Endodermal cell (in vitro differentiated cells): Measurements from ENCODE around the gene PRR7. TPM values are rescaled to one million over a fixed set of nuclear protein-coding genes. Genes with fewer than 3 reads are reported as not detected.

Experiments
- DNase-seq: peaks from one replicate; pipeline ENCODE4 v3.0.0-alpha.2; 2017
- H3K27ac ChIP-seq: 2 replicates; pipeline ENCODE4 v1.5.1; 2013; ENCODE audit warnings: mild to moderate bottlenecking, low read depth, low read length, moderate library complexity
- H3K27me3 ChIP-seq: 2 replicates; pipeline ENCODE4 v1.6.1; 2013; ENCODE audit warnings: mild to moderate bottlenecking, low read length, moderate library complexity; ENCODE audit not compliant: insufficient read depth, control insufficient read depth, poor library complexity, severe bottlenecking
- H3K36me3 ChIP-seq: 2 replicates; pipeline ENCODE4 v1.7.0; 2013; ENCODE audit warnings: mild to moderate bottlenecking, low read length, moderate library complexity; ENCODE audit not compliant: control insufficient read depth, insufficient read depth
- H3K4me1 ChIP-seq: one replicate; pipeline ENCODE4 v1.7.0; 2013; ENCODE audit warnings: low read length; ENCODE audit not compliant: control insufficient read depth, insufficient read depth
- H3K4me3 ChIP-seq: 2 replicates; pipeline ENCODE4 v1.5.1; 2013; ENCODE audit warnings: mild to moderate bottlenecking, low read length, moderate library complexity
- H3K9ac ChIP-seq: 2 replicates; pipeline ENCODE4 v1.6.1; 2013; ENCODE audit warnings: mild to moderate bottlenecking, low read length, moderate library complexity; ENCODE audit not compliant: poor library complexity, severe bottlenecking; ENCODE audit errors: extremely low read depth
- H3K9me3 ChIP-seq: 2 replicates; pipeline ENCODE4 v1.6.1; 2013; ENCODE audit warnings: mild to moderate bottlenecking, low read length, moderate library complexity; ENCODE audit not compliant: control insufficient read depth
- H3K27ac Mint-ChIP-seq: 2 replicates; pipeline ENCODE4 v1.8.0; 2020; ENCODE audit warnings: mixed read lengths
- H3K27me3 Mint-ChIP-seq: 2 replicates; pipeline ENCODE4 v1.8.0; 2021; ENCODE audit warnings: mild to moderate bottlenecking, mixed read lengths; ENCODE audit not compliant: insufficient read depth
- H3K36me3 Mint-ChIP-seq: 2 replicates; pipeline ENCODE4 v1.8.0; 2020; ENCODE audit warnings: low read depth, mixed read lengths
- H3K4me1 Mint-ChIP-seq: 2 replicates; pipeline ENCODE4 v1.8.0; 2020; ENCODE audit warnings: mixed read lengths
- H3K4me3 Mint-ChIP-seq: 2 replicates; pipeline ENCODE4 v1.8.0; 2020; ENCODE audit warnings: mild to moderate bottlenecking, moderate library complexity, mixed read lengths
- H3K9me3 Mint-ChIP-seq: 2 replicates; pipeline ENCODE4 v1.8.0; 2020; ENCODE audit warnings: mild to moderate bottlenecking, mixed read lengths
- CTCF ChIP-seq: fragments of 200-600 bp; sonication (generic); conservative IDR thresholded peaks from 2 replicates; pipeline ENCODE4 v1.5.0; 2021; ENCODE audit warnings: antibody characterized with exemption, mild to moderate bottlenecking
- WGBS, 2 experiments: methylation state at CpG; one replicate each; pipeline versions ENCODE4 v1.1.5 to v1.1.7; 2013; ENCODE audit warnings: missing lambda C conversion rate in 2 of 2, mixed read lengths in 1 of 2; ENCODE audit not compliant: insufficient coverage in 1 of 2, insufficient read length in 1 of 2; 5-methylcytosine and 5-hydroxymethylcytosine counted together
- total RNA-seq, 2 donors: library from RNA; stranded (reverse); fragmentation: NEBNext Ultra II Directional in 1 of 2; extraction: Animal tissue kit (Norgen Biotek cat#: 25700) in 1 of 2; gene quantifications; 2 replicates in 1 of 2; 3 replicates in 1 of 2; pipeline ENCODE4 v1.2.1, GENCODE V29; 2021

The PRR7 gene
- total RNA-seq, 2 donors from 2014 or later = 4.7 to 8.0 TPM

GRCh38 chr5:177503351-177504085, 56.9 kb downstream of the PRR7 start:
- Histone ChIP-seq H3K4me1 (no peaks in the 10 kb centered on the region), H3K27me3 (peaks cover 10% of the 10 kb centered on the region), H3K27ac (no peak overlapping the region), H3K4me3 (no peak overlapping the region), H3K36me3 (peaks cover 5% of the 10 kb centered on the region), H3K9ac (no peak overlapping the region), H3K9me3 (no peaks in the 10 kb centered on the region)
- H3K36me3 Mint-ChIP-seq = peaks cover 10% of the 10 kb centered on the region
- WGBS, 2 experiments = 89 to 91% methylated on average over 18 to 24 of the region's 24 CpGs
- no peak for TF ChIP-seq CTCF
- H3K4me1 Mint-ChIP-seq = peaks cover 4% of the 10 kb centered on the region
- H3K9me3 Mint-ChIP-seq = no peaks in the 10 kb centered on the region
- no peak for DNase-seq
- H3K27me3 Mint-ChIP-seq = peaks cover 21% of the 10 kb centered on the region
- no peak overlapping the region for H3K4me3 Mint-ChIP-seq
- H3K27ac Mint-ChIP-seq = no peak overlapping the region

- Histone ChIP-seq H3K4me1 (peaks cover 1% of the 10 kb centered on the region), H3K27ac (no peak overlapping the region), H3K9ac (no peak overlapping the region), H3K36me3 (peaks cover 5% of the 10 kb centered on the region), H3K4me3 (no peak overlapping the region), H3K27me3 (peaks cover 1% of the 10 kb centered on the region), H3K9me3 (no peaks in the 10 kb centered on the region)
- no peak overlapping the region for H3K4me3 Mint-ChIP-seq
- WGBS, 2 experiments = 93 to 97% methylated on average over 24 to 47 of the region's 47 CpGs
- H3K36me3 Mint-ChIP-seq = peaks cover 10% of the 10 kb centered on the region
- no peak for DNase-seq
- peaks cover 2% of the 10 kb centered on the region for H3K4me1 Mint-ChIP-seq
- no peak for TF ChIP-seq CTCF
- no peak overlapping the region for H3K27ac Mint-ChIP-seq
- peaks cover 13% of the 10 kb centered on the region for H3K27me3 Mint-ChIP-seq
- no peaks in the 10 kb centered on the region for H3K9me3 Mint-ChIP-seq
Measured at GRCh38 chr5:177504086-177505056, 57.8 kb downstream of the PRR7 start.

- H3K9me3 ChIP-seq = no peaks in the 10 kb centered on the region
- H3K4me1 Mint-ChIP-seq = peaks cover 5% of the 10 kb centered on the region
- H3K27me3 Mint-ChIP-seq = peaks cover 6% of the 10 kb centered on the region
- H3K4me1 ChIP-seq = peaks cover 4% of the 10 kb centered on the region
- no peak for DNase-seq
- no peak overlapping the region for H3K27ac Mint-ChIP-seq
- no peaks in the 10 kb centered on the region for H3K27me3 ChIP-seq
- no peak overlapping the region for H3K9ac ChIP-seq
- WGBS, 2 experiments = 93% methylated on average over 4 of the region's 4 CpGs; no CpG with 5 or more reads in 1 of the 2 experiments
- H3K4me3 ChIP-seq = no peak overlapping the region
- H3K36me3 Mint-ChIP-seq = peaks cover 10% of the 10 kb centered on the region
- H3K36me3 ChIP-seq = peaks cover 8% of the 10 kb centered on the region
- no peak for TF ChIP-seq CTCF
- no peak overlapping the region for H3K27ac ChIP-seq
- H3K4me3 Mint-ChIP-seq = no peak overlapping the region
- H3K9me3 Mint-ChIP-seq = no peaks in the 10 kb centered on the region
Measured at GRCh38 chr5:177505075-177505474, 58.5 kb downstream of the PRR7 start.

Other genes with a start within 250 kb of the PRR7 start
- gene RAB24, start 143.1 kb upstream of the PRR7 start, total RNA-seq = 10 to 100 TPM; 13.8 to 25.1 TPM
- gene PRELID1, start 143.0 kb upstream of the PRR7 start, total RNA-seq = 100 to 1,000 TPM; 157 to 165 TPM
- gene MXD3, start 134.9 kb upstream of the PRR7 start, total RNA-seq = 10 to 100 TPM; 14.2 to 20.4 TPM
- gene LMAN2, start 95.1 kb upstream of the PRR7 start, total RNA-seq = 100 to 1,000 TPM; 119 to 128 TPM
- gene RGS14, start 88.9 kb upstream of the PRR7 start, total RNA-seq = 10 to 100 TPM; 14.2 to 21.9 TPM
- gene SLC34A1, start 62.4 kb upstream of the PRR7 start, total RNA-seq = not detected
- not detected for gene PFN3, start 46.2 kb upstream of the PRR7 start, total RNA-seq
- gene F12, start 37.2 kb upstream of the PRR7 start, total RNA-seq = 1 to 10 TPM in 1 of 2 donors, under 1 TPM in 1; 0.95 to 2.9 TPM
- 10 to 100 TPM; 51.6 to 66.8 TPM for gene GRK6, start 20.1 kb upstream of the PRR7 start, total RNA-seq
- 100 to 1,000 TPM; 322 to 383 TPM for gene DBN1, start 26.8 kb downstream of the PRR7 start, total RNA-seq
- 100 to 1,000 TPM; 196 to 241 TPM for gene PDLIM7, start 50.8 kb downstream of the PRR7 start, total RNA-seq
- 1 to 10 TPM; 2.1 to 7.7 TPM for gene DOK3, start 63.0 kb downstream of the PRR7 start, total RNA-seq
- gene DDX41, start 70.1 kb downstream of the PRR7 start, total RNA-seq = 100 to 1,000 TPM; 115 TPM
- 100 to 1,000 TPM; 112 to 115 TPM for gene FAM193B, start 107.7 kb downstream of the PRR7 start, total RNA-seq
- gene TMED9, start 145.4 kb downstream of the PRR7 start, total RNA-seq = 100 to 1,000 TPM; 184 to 205 TPM
- gene B4GALT7, start 153.3 kb downstream of the PRR7 start, total RNA-seq = 10 to 100 TPM; 27.4 to 33.7 TPM